Measurements from ENCODE around the gene GPR153. TPM values are rescaled to one million over a fixed set of nuclear protein-coding genes. Genes with fewer than 3 reads are reported as not detected.

The GPR153 gene
- total and polyA plus RNA-seq, 2 donors from 2014 or later = 1.1 to 8.6 TPM

DNA sequence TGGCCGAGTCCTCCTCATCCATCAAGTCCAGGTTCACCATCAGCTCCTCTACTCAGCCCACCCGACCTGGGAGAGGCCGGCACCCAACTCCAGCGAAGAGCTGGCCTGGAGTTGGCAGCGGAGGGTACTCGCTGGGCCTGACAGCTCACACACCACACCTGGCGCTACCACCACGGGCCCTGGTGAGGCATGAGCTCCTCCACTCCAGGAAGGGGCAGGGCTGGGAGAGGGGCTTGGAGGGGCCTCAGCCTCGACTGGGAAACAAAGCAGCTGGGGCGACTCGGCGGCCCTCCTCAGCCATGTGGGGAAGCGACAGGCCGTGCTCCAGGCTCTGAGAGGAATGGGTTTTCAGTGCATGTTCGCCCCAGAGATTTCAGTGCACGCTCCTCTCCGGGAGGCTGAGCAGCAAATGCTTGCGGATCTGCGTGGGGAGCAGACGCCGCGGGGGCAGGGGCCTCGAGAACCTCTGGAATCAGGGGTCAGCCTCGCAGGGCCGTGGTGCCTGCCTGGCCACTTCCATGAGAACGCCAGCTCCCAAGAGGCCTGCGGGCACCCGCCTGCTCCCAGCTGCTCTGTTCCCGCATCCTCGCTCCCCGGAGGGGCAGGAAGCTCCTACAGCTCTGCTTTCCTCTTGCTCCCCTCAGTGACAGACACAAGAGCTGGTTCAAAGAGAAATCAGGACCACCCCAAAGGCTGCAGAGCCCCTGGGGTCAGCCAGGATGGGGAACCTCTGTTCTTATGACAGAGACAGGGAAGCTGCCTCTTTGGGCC lies 18.9 kb upstream of the GPR153 start:
- intact Hi-C loops (cut with DNase I) = no loop called here
- DNase-seq (peak in 2 of 5 donors; percentile 63 to 76), FAIRE-seq (no peak)
- Histone ChIP-seq H3K9ac (ENCODE audit: low read length in 3 of 3) (no peak overlapping the region), H3K9me3 (ENCODE audit: control insufficient read depth in 2 of 3, insufficient read depth in 1 of 3, low read length in 3 of 3) (no peaks in the 10 kb centered on the region), H3K36me3 (ENCODE audit: control insufficient read depth in 2 of 3, insufficient read depth in 3 of 3, low read length in 3 of 3) (no peaks in the 10 kb centered on the region), H3K4me1 (ENCODE audit: control insufficient read depth in 2 of 3, insufficient read depth in 2 of 3, low read depth in 1 of 3, low read length in 3 of 3) (peaks cover 0 to 10% (median 2%) of the 10 kb centered on the region in 3 donors), H3K27ac (ENCODE audit: low read depth in 2 of 2, low read length in 2 of 2) (no peak overlapping the region), H3K4me3 (ENCODE audit: low read length in 3 of 3) (no peak overlapping the region), H3K27me3 (ENCODE audit: control insufficient read depth, insufficient read depth, low read length) (no peaks in the 10 kb centered on the region)
- TF ChIP-seq, protein P1, sequence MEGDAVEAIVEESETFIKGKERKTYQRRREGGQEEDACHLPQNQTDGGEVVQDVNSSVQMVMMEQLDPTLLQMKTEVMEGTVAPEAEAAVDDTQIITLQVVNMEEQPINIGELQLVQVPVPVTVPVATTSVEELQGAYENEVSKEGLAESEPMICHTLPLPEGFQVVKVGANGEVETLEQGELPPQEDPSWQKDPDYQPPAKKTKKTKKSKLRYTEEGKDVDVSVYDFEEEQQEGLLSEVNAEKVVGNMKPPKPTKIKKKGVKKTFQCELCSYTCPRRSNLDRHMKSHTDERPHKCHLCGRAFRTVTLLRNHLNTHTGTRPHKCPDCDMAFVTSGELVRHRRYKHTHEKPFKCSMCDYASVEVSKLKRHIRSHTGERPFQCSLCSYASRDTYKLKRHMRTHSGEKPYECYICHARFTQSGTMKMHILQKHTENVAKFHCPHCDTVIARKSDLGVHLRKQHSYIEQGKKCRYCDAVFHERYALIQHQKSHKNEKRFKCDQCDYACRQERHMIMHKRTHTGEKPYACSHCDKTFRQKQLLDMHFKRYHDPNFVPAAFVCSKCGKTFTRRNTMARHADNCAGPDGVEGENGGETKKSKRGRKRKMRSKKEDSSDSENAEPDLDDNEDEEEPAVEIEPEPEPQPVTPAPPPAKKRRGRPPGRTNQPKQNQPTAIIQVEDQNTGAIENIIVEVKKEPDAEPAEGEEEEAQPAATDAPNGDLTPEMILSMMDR (IDR thresholded peaks at IDR 0.05; ENCODE audit: borderline replicate concordance, extremely low read depth, insufficient read depth) = no peak

DNA sequence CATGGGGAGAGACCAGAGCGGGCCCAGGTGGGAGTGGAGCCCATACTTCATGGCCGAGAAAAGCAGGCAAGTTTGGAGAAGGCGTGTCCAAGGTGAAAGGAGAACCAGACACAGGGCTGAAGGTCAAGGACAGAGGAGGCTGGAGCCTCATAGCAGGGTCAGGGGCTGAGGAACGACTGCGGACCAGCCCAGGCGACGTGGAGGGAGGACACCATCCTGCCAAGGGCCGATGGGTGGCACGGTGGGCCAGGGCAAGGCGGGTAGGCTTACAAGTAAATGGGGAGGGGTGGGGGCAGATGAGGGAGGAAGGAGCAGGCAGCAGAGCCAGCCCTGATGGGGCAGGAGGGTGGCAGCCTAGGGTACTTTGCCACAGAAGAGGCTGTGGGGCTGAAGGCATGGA lies 18.2 kb upstream of the GPR153 start:
- no peak overlapping the region for H3K27ac ChIP-seq (ENCODE audit: low read depth in 2 of 2, low read length in 2 of 2)
- H3K27me3 ChIP-seq (ENCODE audit: control insufficient read depth, insufficient read depth, low read length) = no peaks in the 10 kb centered on the region
- peak in 2 of 5 donors; percentile 49 to 65 for DNase-seq
- intact Hi-C loops (cut with DNase I) = no loop called here
- TF ChIP-seq, protein P1 (IDR thresholded peaks at IDR 0.05; ENCODE audit: borderline replicate concordance, extremely low read depth, insufficient read depth) = no peak
- H3K9me3 ChIP-seq (ENCODE audit: control insufficient read depth in 2 of 3, insufficient read depth in 1 of 3, low read length in 3 of 3) = no peaks in the 10 kb centered on the region
- no peak overlapping the region for H3K4me3 ChIP-seq (ENCODE audit: low read length in 3 of 3)
- H3K36me3 ChIP-seq (ENCODE audit: control insufficient read depth in 2 of 3, insufficient read depth in 3 of 3, low read length in 3 of 3) = no peaks in the 10 kb centered on the region
- no peak for FAIRE-seq
- H3K4me1 ChIP-seq (ENCODE audit: control insufficient read depth in 2 of 3, insufficient read depth in 2 of 3, low read depth in 1 of 3, low read length in 3 of 3) = peaks cover 2 to 14% (median 2%) of the 10 kb centered on the region in 3 donors
- H3K9ac ChIP-seq (ENCODE audit: low read length in 3 of 3) = no peak overlapping the region

DNA sequence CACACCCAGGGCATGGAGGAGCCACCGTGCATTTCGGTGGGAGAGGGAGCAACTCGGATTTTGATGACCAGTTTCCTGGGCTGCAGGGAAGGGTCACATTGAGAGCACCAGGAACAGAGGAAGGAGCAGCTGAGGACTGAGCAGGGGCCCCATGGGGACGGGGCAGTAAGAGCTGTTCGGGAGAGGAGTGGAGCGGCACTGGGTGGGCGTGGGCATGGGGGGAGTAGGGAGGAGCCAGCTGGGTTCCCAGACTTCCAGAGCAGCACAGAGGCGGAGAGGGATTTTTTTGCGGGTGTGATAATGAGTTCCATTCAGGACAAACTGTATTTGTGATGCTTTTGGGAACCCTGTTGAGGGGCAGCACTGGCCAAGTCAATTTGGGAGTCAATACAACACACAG lies 17.4 kb upstream of the GPR153 start:
- intact Hi-C loops (cut with DNase I) = no loop called here
- Histone ChIP-seq H3K4me1 (ENCODE audit: control insufficient read depth in 2 of 3, insufficient read depth in 2 of 3, low read depth in 1 of 3, low read length in 3 of 3) (peaks cover 2 to 18% (median 4%) of the 10 kb centered on the region in 3 donors), H3K9me3 (ENCODE audit: control insufficient read depth in 2 of 3, insufficient read depth in 1 of 3, low read length in 3 of 3) (no peaks in the 10 kb centered on the region), H3K27ac (ENCODE audit: low read depth in 2 of 2, low read length in 2 of 2) (no peak overlapping the region), H3K36me3 (ENCODE audit: control insufficient read depth in 2 of 3, insufficient read depth in 3 of 3, low read length in 3 of 3) (no peaks in the 10 kb centered on the region), H3K4me3 (ENCODE audit: low read length in 3 of 3) (no peak overlapping the region), H3K9ac (ENCODE audit: low read length in 3 of 3) (no peak overlapping the region), H3K27me3 (ENCODE audit: control insufficient read depth, insufficient read depth, low read length) (no peaks in the 10 kb centered on the region)
- TF ChIP-seq, protein P1 (IDR thresholded peaks at IDR 0.05; ENCODE audit: borderline replicate concordance, extremely low read depth, insufficient read depth) = no peak
- DNase-seq (no peak), FAIRE-seq (no peak)
